Measurements from ENCODE around the gene CFAP157. TPM values are rescaled to one million over a fixed set of nuclear protein-coding genes. Genes with fewer than 3 reads are reported as not detected.

Gene CFAP157
- total RNA-seq, 1 donor from 2014 or later: not detected

- TF ChIP-seq, protein P1, sequence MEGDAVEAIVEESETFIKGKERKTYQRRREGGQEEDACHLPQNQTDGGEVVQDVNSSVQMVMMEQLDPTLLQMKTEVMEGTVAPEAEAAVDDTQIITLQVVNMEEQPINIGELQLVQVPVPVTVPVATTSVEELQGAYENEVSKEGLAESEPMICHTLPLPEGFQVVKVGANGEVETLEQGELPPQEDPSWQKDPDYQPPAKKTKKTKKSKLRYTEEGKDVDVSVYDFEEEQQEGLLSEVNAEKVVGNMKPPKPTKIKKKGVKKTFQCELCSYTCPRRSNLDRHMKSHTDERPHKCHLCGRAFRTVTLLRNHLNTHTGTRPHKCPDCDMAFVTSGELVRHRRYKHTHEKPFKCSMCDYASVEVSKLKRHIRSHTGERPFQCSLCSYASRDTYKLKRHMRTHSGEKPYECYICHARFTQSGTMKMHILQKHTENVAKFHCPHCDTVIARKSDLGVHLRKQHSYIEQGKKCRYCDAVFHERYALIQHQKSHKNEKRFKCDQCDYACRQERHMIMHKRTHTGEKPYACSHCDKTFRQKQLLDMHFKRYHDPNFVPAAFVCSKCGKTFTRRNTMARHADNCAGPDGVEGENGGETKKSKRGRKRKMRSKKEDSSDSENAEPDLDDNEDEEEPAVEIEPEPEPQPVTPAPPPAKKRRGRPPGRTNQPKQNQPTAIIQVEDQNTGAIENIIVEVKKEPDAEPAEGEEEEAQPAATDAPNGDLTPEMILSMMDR (conservative IDR thresholded peaks at IDR 0.05; ENCODE audit: low read depth, low read length): no peak
- no peak overlapping the region for H3K4me3 ChIP-seq (ENCODE audit: low read depth, low read length)
- DNase-seq (ENCODE audit: low read depth): no peak
These were observed 39.5 kb upstream of the CFAP157 start for GRCh38 chr9:127667127-127667844.

- TF ChIP-seq, protein P1 (conservative IDR thresholded peaks at IDR 0.05; ENCODE audit: low read depth, low read length): no peak
- no peak overlapping the region for H3K4me3 ChIP-seq (ENCODE audit: low read depth, low read length)
- no peak for DNase-seq (ENCODE audit: low read depth)
These were observed 38.9 kb upstream of the CFAP157 start for GRCh38 chr9:127667906-127668305.

DNA sequence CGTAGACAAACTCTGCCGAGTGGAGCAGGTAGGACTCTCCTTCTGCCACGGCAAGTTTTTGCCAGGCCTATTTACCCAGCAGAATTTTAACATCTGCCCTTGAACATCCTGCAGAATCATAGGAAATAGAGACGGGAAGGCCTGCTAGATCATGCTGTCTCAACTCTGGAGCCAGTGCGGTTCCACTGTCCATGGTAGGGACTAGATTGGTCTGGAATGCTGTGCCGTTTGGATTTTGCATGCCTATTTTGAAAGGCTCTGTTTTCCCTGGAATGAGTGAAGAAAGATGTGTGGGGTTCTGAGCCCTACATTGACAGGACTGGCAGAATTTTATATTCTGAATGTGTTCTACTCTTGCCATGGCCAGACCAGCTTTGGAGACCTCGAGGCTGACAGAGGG is 33.6 kb upstream of the CFAP157 start:
- TF ChIP-seq, protein P1 (conservative IDR thresholded peaks at IDR 0.05; ENCODE audit: low read depth, low read length): no peak
- no peak overlapping the region for H3K4me3 ChIP-seq (ENCODE audit: low read depth, low read length)

DNA sequence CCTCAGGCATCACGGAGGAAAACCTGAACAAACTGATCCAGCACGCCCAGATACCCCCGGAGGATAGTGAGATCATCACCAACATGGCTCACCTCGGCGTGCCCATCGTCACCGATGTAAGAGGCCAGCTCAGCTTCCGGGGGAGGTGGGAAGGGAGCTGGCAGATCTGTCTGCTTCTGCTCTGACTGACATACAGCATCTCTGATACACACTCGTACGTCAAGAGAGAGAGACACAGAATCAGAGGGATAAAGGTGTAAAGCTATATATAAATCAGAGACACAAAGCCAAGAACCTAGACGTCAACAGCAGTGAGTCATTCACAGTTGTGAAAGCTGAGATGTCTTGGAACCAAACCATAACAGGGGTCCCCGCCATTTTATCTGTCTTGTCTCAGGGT is 30.1 kb upstream of the CFAP157 start:
- H3K4me3 ChIP-seq (ENCODE audit: low read depth, low read length): no peak overlapping the region
- TF ChIP-seq, protein P1 (conservative IDR thresholded peaks at IDR 0.05; ENCODE audit: low read depth, low read length): no peak
- DNase-seq (ENCODE audit: low read depth): no peak

More for the DNA sequence above, 33.6 kb upstream of the CFAP157 start:
- DNase-seq (ENCODE audit: low read depth): no peak

DNA sequence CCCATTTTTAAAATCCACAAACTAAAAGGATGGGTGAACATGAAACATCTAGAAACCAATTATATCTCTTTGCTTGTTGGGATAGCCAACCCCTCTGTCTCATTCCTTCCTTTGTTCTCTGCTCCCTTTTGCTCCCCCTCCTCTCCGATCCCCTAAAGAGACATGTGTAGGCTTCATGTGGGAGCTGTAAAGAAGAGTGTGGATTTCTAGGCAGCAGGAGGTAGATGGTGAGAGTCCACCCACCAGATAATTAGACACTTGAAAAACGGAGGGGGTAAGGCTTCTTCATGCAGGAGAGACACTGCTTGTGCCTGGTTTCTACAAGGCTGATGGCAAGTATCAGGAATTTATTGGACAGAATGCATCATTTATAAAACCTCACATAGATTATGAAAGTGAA is 27.3 kb upstream of the CFAP157 start:
- no peak overlapping the region for H3K4me3 ChIP-seq (ENCODE audit: low read depth, low read length)
- TF ChIP-seq, protein P1 (conservative IDR thresholded peaks at IDR 0.05; ENCODE audit: low read depth, low read length): no peak

DNA sequence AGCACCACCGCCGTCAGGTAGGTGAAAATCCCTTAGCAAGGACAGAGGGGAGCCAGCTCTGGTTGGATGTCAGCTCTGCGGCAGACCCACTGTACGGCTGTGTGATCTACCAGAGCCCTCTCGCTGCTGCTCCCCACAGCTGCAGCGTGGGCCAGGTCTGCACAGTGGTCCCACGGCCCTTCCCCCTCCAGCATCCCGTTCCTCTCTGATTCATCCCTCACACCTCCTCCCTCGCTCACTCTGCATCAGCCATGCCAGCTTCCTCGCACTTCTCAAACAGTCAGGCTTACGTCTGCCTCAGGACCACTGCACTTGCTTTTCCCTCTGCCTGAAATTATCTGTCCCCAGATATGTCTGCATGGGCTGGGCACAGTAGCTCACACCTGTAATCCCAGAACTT is 26.6 kb upstream of the CFAP157 start:
- TF ChIP-seq, protein P1 (conservative IDR thresholded peaks at IDR 0.05; ENCODE audit: low read depth, low read length): no peak
- no peak for DNase-seq (ENCODE audit: low read depth)
- no peak overlapping the region for H3K4me3 ChIP-seq (ENCODE audit: low read depth, low read length)

More for the DNA sequence above, 27.3 kb upstream of the CFAP157 start:
- no peak for DNase-seq (ENCODE audit: low read depth)

- TF ChIP-seq, protein P1 (conservative IDR thresholded peaks at IDR 0.05; ENCODE audit: low read depth, low read length): no peak
- no peak overlapping the region for H3K4me3 ChIP-seq (ENCODE audit: low read depth, low read length)
- DNase-seq (ENCODE audit: low read depth): no peak
These were observed 25.9 kb upstream of the CFAP157 start for GRCh38 chr9:127680846-127681245.
